ENCODE measurements around the gene SYT5.
"Not testable (repeated sequence)": the region's sequence is repeated elsewhere in the genome, so short reads cannot be mapped to it uniquely, and the experiment has no call there.

Gene SYT5

GRCh38 chr19:55173714-55174409, 6.2 kb downstream of the SYT5 start:
- TF ChIP-seq POLR2A (IDR thresholded peaks at IDR 0.05; ENCODE audit: extremely low read depth, insufficient read length) (no peak), MYC (IDR thresholded peaks at IDR 0.05; ENCODE audit: low read depth, low read length) (no peak), MAX (IDR thresholded peaks at IDR 0.05; ENCODE audit: low read depth, low read length) (no peak), CTCF (IDR thresholded peaks at IDR 0.05; ENCODE audit: low read depth, low read length) (no peak)
- DNase-seq (ENCODE audit: low read depth) = no peak
- no peak overlapping the region for H3K4me3 ChIP-seq (ENCODE audit: low read depth, low read length)

- no peak for TF ChIP-seq CTCF (IDR thresholded peaks at IDR 0.05; ENCODE audit: low read depth, low read length)
- DNase-seq (ENCODE audit: low read depth) = no peak
- no peak overlapping the region for H3K4me3 ChIP-seq (ENCODE audit: low read depth, low read length)
Observed at GRCh38 chr19:55173186-55173713, 6.8 kb downstream of the SYT5 start.

- no peak overlapping the region for H3K4me3 ChIP-seq (ENCODE audit: low read depth, low read length)
- no peak for TF ChIP-seq MAX (IDR thresholded peaks at IDR 0.05; ENCODE audit: low read depth, low read length)
- TF ChIP-seq MYC (IDR thresholded peaks at IDR 0.05; ENCODE audit: low read depth, low read length) = no peak
- no peak for TF ChIP-seq POLR2A (IDR thresholded peaks at IDR 0.05; ENCODE audit: extremely low read depth, insufficient read length)
- TF ChIP-seq CTCF (IDR thresholded peaks at IDR 0.05; ENCODE audit: low read depth, low read length) = no peak
- no peak for DNase-seq (ENCODE audit: low read depth)
Observed at GRCh38 chr19:55172741-55173140, 7.3 kb downstream of the SYT5 start.

GRCh38 chr19:55172318-55172717, 7.8 kb downstream of the SYT5 start:
- H3K4me3 ChIP-seq (ENCODE audit: low read depth, low read length); DNase-seq (ENCODE audit: low read depth): not testable (repeated sequence)

- TF ChIP-seq CTCF (IDR thresholded peaks at IDR 0.05; ENCODE audit: low read depth, low read length) (no peak), MAX (IDR thresholded peaks at IDR 0.05; ENCODE audit: low read depth, low read length) (no peak), MYC (IDR thresholded peaks at IDR 0.05; ENCODE audit: low read depth, low read length) (no peak), POLR2A (IDR thresholded peaks at IDR 0.05; ENCODE audit: extremely low read depth, insufficient read length) (no peak)
- DNase-seq (ENCODE audit: low read depth) = no peak
- no peak overlapping the region for H3K4me3 ChIP-seq (ENCODE audit: low read depth, low read length)
Observed at GRCh38 chr19:55171440-55171839, 8.6 kb downstream of the SYT5 start.

GRCh38 chr19:55169136-55169535, 11.0 kb downstream of the SYT5 start:
- DNase-seq (ENCODE audit: low read depth) = no peak
- no peak overlapping the region for H3K4me3 ChIP-seq (ENCODE audit: low read depth, low read length)
- no peak for TF ChIP-seq MYC (IDR thresholded peaks at IDR 0.05; ENCODE audit: low read depth, low read length)
- no peak for TF ChIP-seq MAX (IDR thresholded peaks at IDR 0.05; ENCODE audit: low read depth, low read length)
- no peak for TF ChIP-seq POLR2A (IDR thresholded peaks at IDR 0.05; ENCODE audit: extremely low read depth, insufficient read length)
- no peak for TF ChIP-seq CTCF (IDR thresholded peaks at IDR 0.05; ENCODE audit: low read depth, low read length)

Data from NB4 (cell line).